Measurements from ENCODE around the gene INSIG1.

INSIG1 gene

GRCh38 chr7:155311826-155312537, 14.3 kb downstream of the INSIG1 start:
- no peak for TF ChIP-seq CTCF (conservative IDR thresholded peaks at IDR 0.05; ENCODE audit: low read depth, low read length)
- Histone ChIP-seq H3K4me2 (no peak overlapping the region), H3K9ac (no peak overlapping the region), H3K36me3 (ENCODE audit: insufficient read depth) (peaks cover 9% of the 10 kb centered on the region; the same call in 1 of the 2 replicates), H3K4me1 (ENCODE audit: low read depth, poor library complexity, severe bottlenecking) (no peaks in the 10 kb centered on the region), H3K4me3 (IDR thresholded peaks at IDR 0.05; ENCODE audit: insufficient read depth, low read depth, low read length) (no peak overlapping the region), H4K20me1 (ENCODE audit: insufficient read depth) (no peaks in the 10 kb centered on the region), H2AFZ (ENCODE audit: low read depth) (no peak overlapping the region), H3K79me2 (ENCODE audit: insufficient read depth, low read depth) (no peaks in the 10 kb centered on the region), H3K27ac (no peak overlapping the region), H3K27me3 (ENCODE audit: insufficient read depth, low read depth) (no peaks in the 10 kb centered on the region)

GRCh38 chr7:155312633-155313032, 15.0 kb downstream of the INSIG1 start:
- Histone ChIP-seq H3K27me3 (ENCODE audit: insufficient read depth, low read depth) (no peaks in the 10 kb centered on the region), H2AFZ (ENCODE audit: low read depth) (no peak overlapping the region), H3K4me1 (ENCODE audit: low read depth, poor library complexity, severe bottlenecking) (no peaks in the 10 kb centered on the region), H3K4me2 (no peak overlapping the region), H3K79me2 (ENCODE audit: insufficient read depth, low read depth) (no peaks in the 10 kb centered on the region), H3K27ac (no peak overlapping the region), H4K20me1 (ENCODE audit: insufficient read depth) (no peaks in the 10 kb centered on the region), H3K36me3 (ENCODE audit: insufficient read depth) (peaks cover 9% of the 10 kb centered on the region; the same call in 1 of the 2 replicates), H3K9ac (no peak overlapping the region), H3K4me3 (IDR thresholded peaks at IDR 0.05; ENCODE audit: insufficient read depth, low read depth, low read length) (no peak overlapping the region)
- TF ChIP-seq CTCF (conservative IDR thresholded peaks at IDR 0.05; ENCODE audit: low read depth, low read length), result no peak

GRCh38 chr7:155313096-155313495, 15.4 kb downstream of the INSIG1 start:
- H3K4me3 ChIP-seq (IDR thresholded peaks at IDR 0.05; ENCODE audit: insufficient read depth, low read depth, low read length), result no peak overlapping the region
- TF ChIP-seq CTCF (conservative IDR thresholded peaks at IDR 0.05; ENCODE audit: low read depth, low read length), result no peak

GRCh38 chr7:155315977-155316376, 18.3 kb downstream of the INSIG1 start:
- Histone ChIP-seq H3K27ac (no peak overlapping the region), H3K27me3 (ENCODE audit: insufficient read depth, low read depth) (no peaks in the 10 kb centered on the region), H4K20me1 (ENCODE audit: insufficient read depth) (no peaks in the 10 kb centered on the region), H3K4me2 (no peak overlapping the region), H3K4me1 (ENCODE audit: low read depth, poor library complexity, severe bottlenecking) (no peaks in the 10 kb centered on the region), H2AFZ (ENCODE audit: low read depth) (no peak overlapping the region), H3K4me3 (IDR thresholded peaks at IDR 0.05; ENCODE audit: insufficient read depth, low read depth, low read length) (no peak overlapping the region), H3K9ac (no peak overlapping the region), H3K79me2 (ENCODE audit: insufficient read depth, low read depth) (no peaks in the 10 kb centered on the region), H3K36me3 (ENCODE audit: insufficient read depth) (no peaks in the 10 kb centered on the region)
- TF ChIP-seq CTCF (conservative IDR thresholded peaks at IDR 0.05; ENCODE audit: low read depth, low read length), result no peak

More at GRCh38 chr7:155313096-155313495, 15.4 kb downstream of the INSIG1 start:
- H3K36me3 ChIP-seq (ENCODE audit: insufficient read depth), result peaks cover 7% of the 10 kb centered on the region; the same call in 1 of the 2 replicates
- H3K79me2 ChIP-seq (ENCODE audit: insufficient read depth, low read depth), result no peaks in the 10 kb centered on the region
- no peaks in the 10 kb centered on the region for H4K20me1 ChIP-seq (ENCODE audit: insufficient read depth)
- no peak overlapping the region for H3K9ac ChIP-seq
- H2AFZ ChIP-seq (ENCODE audit: low read depth), result no peak overlapping the region
- no peak overlapping the region for H3K4me2 ChIP-seq
- no peaks in the 10 kb centered on the region for H3K27me3 ChIP-seq (ENCODE audit: insufficient read depth, low read depth)
- H3K27ac ChIP-seq, result no peak overlapping the region
- H3K4me1 ChIP-seq (ENCODE audit: low read depth, poor library complexity, severe bottlenecking), result no peaks in the 10 kb centered on the region
